Loucy (cell line): Measurements from ENCODE around the gene GOLGA8B.
"Not testable (repeated sequence)": the region's sequence is repeated elsewhere in the genome, so short reads cannot be mapped to it uniquely, and the experiment has no call there.

ENCODE experiments used
- H2AFZ ChIP-seq: fragments of 200-600 bp; sonication (generic); 2 replicates; pipeline ENCODE4 v1.6.0; 2016; ENCODE audit warnings: antibody characterized with exemption, mild to moderate bottlenecking, low read length, moderate library complexity
- H3F3A ChIP-seq: fragments of 200-600 bp; 2 replicates; pipeline ENCODE4 v1.6.0; 2016; ENCODE audit warnings: antibody characterized with exemption, low read depth, mild to moderate bottlenecking
- H3K27me3 ChIP-seq: fragments of 200-600 bp; sonication (generic); 2 replicates; pipeline ENCODE4 v1.6.1; 2014; ENCODE audit warnings: low read length, mild to moderate bottlenecking; ENCODE audit not compliant: insufficient read depth, poor library complexity, severe bottlenecking
- H3K36me3 ChIP-seq: fragments of 200-600 bp; sonication (generic); 2 replicates; pipeline ENCODE4 v1.6.1; 2016; ENCODE audit warnings: low read length; ENCODE audit not compliant: insufficient read depth
- H3K4me1 ChIP-seq: fragments of 200-600 bp; sonication (generic); 2 replicates; pipeline ENCODE4 v1.5.1; 2014; ENCODE audit warnings: low read length, mild to moderate bottlenecking; ENCODE audit not compliant: insufficient read depth, poor library complexity, severe bottlenecking
- H3K4me2 ChIP-seq: fragments of 200-600 bp; sonication (generic); 2 replicates; pipeline ENCODE4 v1.6.0; 2014; ENCODE audit warnings: antibody characterized with exemption, low read length, low read depth, mild to moderate bottlenecking; ENCODE audit not compliant: poor library complexity, severe bottlenecking
- H3K4me3 ChIP-seq: fragments of 200-600 bp; sonication (generic); 2 replicates; pipeline ENCODE4 v1.5.1; 2014; ENCODE audit warnings: low read length, mild to moderate bottlenecking, mixed read lengths; ENCODE audit not compliant: poor library complexity, severe bottlenecking
- H3K79me2 ChIP-seq: fragments of 200-600 bp; sonication (generic); 2 replicates; pipeline ENCODE4 v1.6.1; 2014; ENCODE audit warnings: low read length; ENCODE audit not compliant: insufficient read depth
- H3K9ac ChIP-seq: fragments of 200-600 bp; sonication (generic); 2 replicates; pipeline ENCODE4 v1.6.0; 2014; ENCODE audit warnings: mild to moderate bottlenecking, low read depth, low read length, moderate library complexity; ENCODE audit not compliant: poor library complexity, severe bottlenecking
- H3K9me2 ChIP-seq: fragments of 200-600 bp; sonication (generic); replicated peaks from 2 replicates; pipeline ENCODE4 v1.6.1; 2016; ENCODE audit warnings: low read depth, low read length, mixed read lengths
- H3K9me3 ChIP-seq: fragments of 200-600 bp; sonication (generic); 2 replicates; pipeline ENCODE4 v1.6.1; 2014; ENCODE audit warnings: mild to moderate bottlenecking, antibody characterized with exemption, low read length, low read depth; ENCODE audit not compliant: insufficient read depth
- H4K20me1 ChIP-seq: fragments of 200-600 bp; sonication (generic); 2 replicates; pipeline ENCODE4 v1.6.0; 2014; ENCODE audit warnings: antibody characterized with exemption, low read length, mild to moderate bottlenecking; ENCODE audit not compliant: insufficient read depth, poor library complexity, severe bottlenecking

The GOLGA8B gene

DNA sequence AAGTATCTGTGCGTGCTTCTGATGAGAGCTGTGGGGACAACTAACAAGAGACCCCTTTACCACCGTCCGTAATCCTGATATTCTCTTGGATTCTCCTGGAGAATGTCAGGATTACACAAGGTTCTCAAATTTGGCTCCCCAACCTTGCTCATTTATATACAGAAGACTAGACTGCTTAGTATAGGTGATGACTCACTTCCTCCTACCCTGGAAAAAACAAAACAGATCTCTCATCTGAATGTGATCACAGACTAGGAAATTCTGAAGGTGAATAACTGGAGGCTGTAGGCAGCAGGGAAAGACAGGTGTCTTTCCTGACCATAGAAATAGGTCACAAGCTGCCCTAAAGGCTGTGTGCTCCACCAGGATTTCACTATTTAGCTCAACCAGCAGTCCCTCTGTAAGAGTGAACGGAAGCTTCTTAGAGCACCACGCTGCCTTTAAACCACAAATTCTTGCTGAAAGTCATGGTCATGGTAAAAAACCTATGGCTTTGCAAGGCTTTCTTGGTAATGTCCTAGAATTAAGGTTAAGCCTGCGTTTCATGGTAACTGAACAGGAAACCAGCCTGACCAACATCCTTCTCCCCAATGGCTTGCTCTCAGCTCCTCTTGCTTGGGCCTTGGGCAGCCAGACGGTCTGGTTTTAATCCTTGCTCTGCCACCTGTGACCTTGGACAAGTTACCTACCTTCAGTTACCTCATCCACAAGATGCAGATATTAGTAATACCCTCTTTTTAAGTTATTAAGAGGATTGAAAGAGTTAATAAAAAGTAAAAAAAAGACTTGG, 39.4 kb downstream of the GOLGA8B start:
- not testable (repeated sequence) for H3K4me3 ChIP-seq, H3K4me2 ChIP-seq, H3K79me2 ChIP-seq, H3F3A ChIP-seq, H3K9me3 ChIP-seq, H4K20me1 ChIP-seq, H3K9me2 ChIP-seq, H2AFZ ChIP-seq, H3K9ac ChIP-seq, H3K36me3 ChIP-seq, H3K27me3 ChIP-seq, H3K4me1 ChIP-seq

DNA sequence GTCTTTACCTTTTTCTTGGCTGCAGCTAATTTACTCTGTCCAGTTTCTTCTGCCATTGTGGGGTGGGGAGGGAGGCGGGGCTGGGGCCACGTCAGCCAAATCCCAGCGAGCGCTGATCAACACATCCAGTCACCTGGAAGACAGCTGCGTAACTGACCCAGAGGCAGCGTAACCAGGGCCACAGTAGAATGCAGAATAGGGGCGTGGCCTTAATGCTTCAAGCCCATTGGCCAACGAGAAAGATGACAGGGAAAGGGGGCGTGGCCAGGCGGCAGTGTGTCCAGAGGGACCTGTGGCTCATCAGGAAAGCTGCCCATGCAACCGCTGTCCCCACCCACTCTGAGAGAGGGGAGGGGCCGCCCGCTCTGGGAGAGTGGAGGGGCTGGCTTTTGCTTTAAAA, 47.6 kb downstream of the GOLGA8B start:
- not testable (repeated sequence) for H3K4me3 ChIP-seq, H3F3A ChIP-seq, H3K9me2 ChIP-seq, H3K4me1 ChIP-seq, H3K79me2 ChIP-seq, H2AFZ ChIP-seq, H3K9me3 ChIP-seq, H3K4me2 ChIP-seq, H3K9ac ChIP-seq, H3K27me3 ChIP-seq, H4K20me1 ChIP-seq, H3K36me3 ChIP-seq
